ENCODE data around the gene RELN. TPM values are rescaled to one million over a fixed set of nuclear protein-coding genes. Genes with fewer than 3 reads are reported as not detected.

The RELN gene
- total and polyA plus RNA-seq, 8 donors = 3.6 to 20.1 (median 15.3) TPM

DNA sequence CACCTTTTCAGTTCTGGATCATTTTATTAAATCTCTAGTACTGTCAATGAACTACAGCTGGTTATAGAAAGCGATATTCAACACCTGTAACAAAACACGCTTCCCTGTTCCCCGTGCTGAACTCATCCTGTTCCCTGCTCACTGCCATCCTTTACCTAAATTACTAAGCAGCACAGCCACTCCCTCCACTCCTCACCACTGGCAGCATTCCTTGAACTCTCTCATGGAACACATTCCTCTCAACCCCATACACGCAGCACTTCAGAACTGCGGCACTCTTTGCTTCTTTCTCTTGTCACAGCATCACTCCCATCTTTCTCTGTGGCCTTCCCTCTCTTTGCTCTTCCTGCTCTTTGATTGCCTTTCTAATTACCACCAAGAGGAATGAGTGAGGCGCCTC is 27.4 kb downstream of the RELN start:
- H3K4me3 ChIP-seq = no peak overlapping the region
- DNase-seq = no peak
- no peaks in the 10 kb centered on the region for H3K4me1 ChIP-seq
- ATAC-seq = no peak
- no peaks in the 10 kb centered on the region for H3K9me3 ChIP-seq
- no peaks in the 10 kb centered on the region for H3K36me3 ChIP-seq
- H3K27ac ChIP-seq = no peak overlapping the region
- H3K27me3 ChIP-seq = no peaks in the 10 kb centered on the region
- TF ChIP-seq, protein P1, sequence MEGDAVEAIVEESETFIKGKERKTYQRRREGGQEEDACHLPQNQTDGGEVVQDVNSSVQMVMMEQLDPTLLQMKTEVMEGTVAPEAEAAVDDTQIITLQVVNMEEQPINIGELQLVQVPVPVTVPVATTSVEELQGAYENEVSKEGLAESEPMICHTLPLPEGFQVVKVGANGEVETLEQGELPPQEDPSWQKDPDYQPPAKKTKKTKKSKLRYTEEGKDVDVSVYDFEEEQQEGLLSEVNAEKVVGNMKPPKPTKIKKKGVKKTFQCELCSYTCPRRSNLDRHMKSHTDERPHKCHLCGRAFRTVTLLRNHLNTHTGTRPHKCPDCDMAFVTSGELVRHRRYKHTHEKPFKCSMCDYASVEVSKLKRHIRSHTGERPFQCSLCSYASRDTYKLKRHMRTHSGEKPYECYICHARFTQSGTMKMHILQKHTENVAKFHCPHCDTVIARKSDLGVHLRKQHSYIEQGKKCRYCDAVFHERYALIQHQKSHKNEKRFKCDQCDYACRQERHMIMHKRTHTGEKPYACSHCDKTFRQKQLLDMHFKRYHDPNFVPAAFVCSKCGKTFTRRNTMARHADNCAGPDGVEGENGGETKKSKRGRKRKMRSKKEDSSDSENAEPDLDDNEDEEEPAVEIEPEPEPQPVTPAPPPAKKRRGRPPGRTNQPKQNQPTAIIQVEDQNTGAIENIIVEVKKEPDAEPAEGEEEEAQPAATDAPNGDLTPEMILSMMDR (IDR thresholded peaks at IDR 0.05) = no peak
- intact Hi-C loops (cut with DNase I) = no loop called here

DNA sequence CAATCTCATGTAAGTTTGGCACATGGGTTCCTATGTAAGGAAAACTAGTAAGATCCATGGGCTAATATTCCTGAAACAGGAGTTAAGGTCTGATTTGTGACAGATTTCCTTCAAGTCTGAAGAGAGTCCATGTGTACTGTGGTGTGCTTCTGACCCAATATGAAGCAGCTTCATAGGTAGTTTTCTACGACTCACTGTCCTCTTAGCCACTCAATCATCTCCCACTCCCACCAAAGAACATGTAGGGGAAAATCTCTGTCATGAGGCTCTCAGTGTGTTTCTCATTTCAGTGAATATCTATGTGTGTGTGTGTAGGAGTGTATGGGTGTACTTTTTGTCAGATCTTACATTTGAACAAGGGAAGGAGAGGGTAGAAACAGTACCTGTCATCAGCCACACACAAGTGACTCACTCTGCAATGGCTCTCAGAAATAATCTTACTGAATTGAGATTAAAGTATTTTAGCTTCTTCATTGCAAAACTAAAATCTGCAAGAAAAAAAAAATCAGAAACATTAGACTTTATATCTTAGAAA is 31.1 kb downstream of the RELN start:
- no peaks in the 10 kb centered on the region for H3K27me3 ChIP-seq
- no peak overlapping the region for H3K4me3 ChIP-seq
- no peaks in the 10 kb centered on the region for H3K36me3 ChIP-seq
- DNase-seq = no peak
- ATAC-seq = no peak
- H3K27ac ChIP-seq = no peak overlapping the region
- H3K4me1 ChIP-seq = no peaks in the 10 kb centered on the region
- intact Hi-C loops (cut with DNase I) = no loop called here
- H3K9me3 ChIP-seq = no peaks in the 10 kb centered on the region
- TF ChIP-seq, protein P1 (IDR thresholded peaks at IDR 0.05) = no peak

DNA sequence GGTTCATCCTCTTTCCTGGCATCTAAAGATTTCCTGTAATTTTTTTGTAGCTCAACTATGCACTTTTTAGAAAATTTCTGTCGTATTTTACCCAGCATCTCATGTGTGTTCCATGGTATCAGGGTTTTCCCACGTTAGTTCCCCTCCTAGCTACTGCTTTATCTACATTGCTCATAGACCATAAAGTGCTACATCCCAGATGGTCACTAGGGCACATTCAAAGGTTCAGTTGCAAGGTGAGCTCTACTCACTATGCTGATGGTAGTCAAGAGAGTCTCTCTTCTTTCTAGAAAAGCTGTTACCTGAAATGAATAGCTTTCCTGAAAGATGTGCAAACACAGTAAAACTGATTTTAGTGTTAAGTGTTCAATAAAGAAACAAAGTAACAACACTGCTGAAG is 33.5 kb downstream of the RELN start:
- H3K36me3 ChIP-seq = no peaks in the 10 kb centered on the region
- no peaks in the 10 kb centered on the region for H3K4me1 ChIP-seq
- TF ChIP-seq, protein P1 (IDR thresholded peaks at IDR 0.05) = no peak
- H3K27ac ChIP-seq = no peak overlapping the region
- DNase-seq = no peak
- H3K4me3 ChIP-seq = no peak overlapping the region
- intact Hi-C loops (cut with DNase I) = no loop called here
- no peaks in the 10 kb centered on the region for H3K27me3 ChIP-seq
- no peak for ATAC-seq
- H3K9me3 ChIP-seq = no peaks in the 10 kb centered on the region

DNA sequence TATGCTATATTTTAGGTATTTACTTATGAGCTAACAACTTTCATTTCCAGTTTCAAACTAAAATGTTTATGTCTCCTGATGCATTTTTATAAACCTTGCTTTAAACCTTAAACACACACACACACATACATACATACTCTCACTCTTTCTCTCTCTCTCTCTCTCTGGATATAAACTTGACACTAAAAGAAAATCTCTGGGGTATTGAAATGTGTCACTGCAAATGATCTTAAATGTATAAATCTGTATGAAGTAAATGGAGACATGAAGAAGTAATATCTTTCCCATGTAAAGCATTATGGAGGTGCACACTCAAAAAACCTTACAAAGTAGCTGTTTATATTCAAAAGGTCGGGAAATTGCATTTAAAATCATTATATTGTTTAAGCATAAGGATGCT is 37.0 kb downstream of the RELN start:
- no peak for ATAC-seq
- TF ChIP-seq, protein P1 (IDR thresholded peaks at IDR 0.05) = no peak
- DNase-seq = no peak

DNA sequence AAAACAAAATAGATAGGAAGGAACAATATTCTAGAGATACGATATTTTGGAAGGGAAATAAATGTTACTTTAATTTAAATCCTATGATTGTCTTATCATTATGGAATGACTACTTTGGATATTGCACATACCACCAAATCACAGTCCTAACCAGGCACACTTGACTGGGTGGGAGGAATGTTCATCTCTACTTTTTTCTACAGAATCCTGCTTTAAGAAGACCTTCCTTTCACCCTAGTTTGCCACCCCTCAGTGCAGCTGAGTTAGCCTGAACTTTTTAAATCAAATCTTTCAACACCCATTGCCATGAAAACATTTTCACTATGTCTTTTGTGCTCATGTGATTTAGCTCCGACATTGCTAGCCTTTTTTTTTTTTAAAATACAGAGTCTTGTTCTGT is 38.1 kb downstream of the RELN start:
- no peaks in the 10 kb centered on the region for H3K27me3 ChIP-seq
- H3K4me1 ChIP-seq = no peaks in the 10 kb centered on the region
- no peak for DNase-seq
- H3K4me3 ChIP-seq = no peak overlapping the region
- intact Hi-C loops (cut with DNase I) = no loop called here
- TF ChIP-seq, protein P1 (IDR thresholded peaks at IDR 0.05) = no peak
- ATAC-seq = no peak
- no peaks in the 10 kb centered on the region for H3K36me3 ChIP-seq
- no peaks in the 10 kb centered on the region for H3K9me3 ChIP-seq
- no peak overlapping the region for H3K27ac ChIP-seq

More for the DNA sequence above, 37.0 kb downstream of the RELN start:
- Histone ChIP-seq H3K36me3 (no peaks in the 10 kb centered on the region), H3K4me3 (no peak overlapping the region), H3K27me3 (no peaks in the 10 kb centered on the region), H3K27ac (no peak overlapping the region), H3K9me3 (no peaks in the 10 kb centered on the region), H3K4me1 (no peaks in the 10 kb centered on the region)
- intact Hi-C loops (cut with DNase I) = no loop called here

Data from left lung (tissue), 10 donors.